NCI-H128 (cell line): ENCODE data around the gene SLC66A1.
"Not testable (repeated sequence)": the region's sequence is repeated elsewhere in the genome, so short reads cannot be mapped to it uniquely, and the experiment has no call there.

ENCODE experiments used
- DNase-seq: peaks from one replicate; lab custom pipeline; 2025; ENCODE audit not compliant: unreplicated experiment; lab: John Stamatoyannopoulos, UW

Gene SLC66A1

GRCh38 chr1:19304081-19304480 is 8.0 kb upstream of the SLC66A1 start:
- not testable (repeated sequence) for DNase-seq

GRCh38 chr1:19305880-19306279 is 6.2 kb upstream of the SLC66A1 start:
- no peak for DNase-seq

- no peak for DNase-seq
Observed at GRCh38 chr1:19306941-19307340, 5.2 kb upstream of the SLC66A1 start.

- no peak for DNase-seq
Observed at GRCh38 chr1:19307794-19308508, 4.2 kb upstream of the SLC66A1 start.

- no peak for DNase-seq
Observed at GRCh38 chr1:19308509-19308907, 3.6 kb upstream of the SLC66A1 start.

GRCh38 chr1:19309123-19309813 is 2.9 kb upstream of the SLC66A1 start:
- DNase-seq, result no peak

- no peak for DNase-seq
Observed at GRCh38 chr1:19310061-19310460, 2.1 kb upstream of the SLC66A1 start.

- DNase-seq, result no peak
Observed at GRCh38 chr1:19310720-19311502, 1.2 kb upstream of the SLC66A1 start.

- no peak for DNase-seq
Observed at GRCh38 chr1:19311503-19311930, 609 bp upstream of the SLC66A1 start.

GRCh38 chr1:19312782-19313635 is 883 bp downstream of the SLC66A1 start:
- DNase-seq, result no peak

- DNase-seq, result no peak
Observed at GRCh38 chr1:19313636-19313959, 1.5 kb downstream of the SLC66A1 start.

- no peak for DNase-seq
Observed at GRCh38 chr1:19313961-19314882, 2.1 kb downstream of the SLC66A1 start.

GRCh38 chr1:19315378-19316198 is 3.5 kb downstream of the SLC66A1 start:
- no peak for DNase-seq

GRCh38 chr1:19317126-19317910 is 5.2 kb downstream of the SLC66A1 start:
- no peak for DNase-seq

- no peak for DNase-seq
Observed at GRCh38 chr1:19319196-19319595, 7.1 kb downstream of the SLC66A1 start.

GRCh38 chr1:19321071-19321470 is 8.9 kb downstream of the SLC66A1 start:
- no peak for DNase-seq

GRCh38 chr1:19322481-19322880 is 10.4 kb downstream of the SLC66A1 start:
- no peak for DNase-seq

- DNase-seq, result no peak
Observed at GRCh38 chr1:19323987-19324664, 12.0 kb downstream of the SLC66A1 start.
